Right lobe of liver (tissue), 4 donors: ENCODE data around the gene NEDD9.

Source experiments
- POLR2A ChIP-seq: fragments of 450-650 bp; IDR thresholded peaks from one replicate; pipeline ENCODE4 v1.6.1; 2017; ENCODE audit warnings: antibody characterized with exemption, mild to moderate bottlenecking
- TF ChIP-seq, protein P1 (sequence below), 4 donors: fragments of 200-600 bp in 3 of 4; fragments of 450-650 bp in 1 of 4; IDR thresholded peaks; one replicate each; pipeline versions ENCODE4 v1.5.1 to v1.8.0; 2016 to 2022; ENCODE audit warnings: antibody characterized with exemption in 4 of 4, mild to moderate bottlenecking in 2 of 4
- donor health status: DM: no; HTN: no; CAD: no.
- donor health status: DM: no; HTN: no; CAD: no.
- donor health status: DM: no; HTN: yes; CAD: no.

DNA sequence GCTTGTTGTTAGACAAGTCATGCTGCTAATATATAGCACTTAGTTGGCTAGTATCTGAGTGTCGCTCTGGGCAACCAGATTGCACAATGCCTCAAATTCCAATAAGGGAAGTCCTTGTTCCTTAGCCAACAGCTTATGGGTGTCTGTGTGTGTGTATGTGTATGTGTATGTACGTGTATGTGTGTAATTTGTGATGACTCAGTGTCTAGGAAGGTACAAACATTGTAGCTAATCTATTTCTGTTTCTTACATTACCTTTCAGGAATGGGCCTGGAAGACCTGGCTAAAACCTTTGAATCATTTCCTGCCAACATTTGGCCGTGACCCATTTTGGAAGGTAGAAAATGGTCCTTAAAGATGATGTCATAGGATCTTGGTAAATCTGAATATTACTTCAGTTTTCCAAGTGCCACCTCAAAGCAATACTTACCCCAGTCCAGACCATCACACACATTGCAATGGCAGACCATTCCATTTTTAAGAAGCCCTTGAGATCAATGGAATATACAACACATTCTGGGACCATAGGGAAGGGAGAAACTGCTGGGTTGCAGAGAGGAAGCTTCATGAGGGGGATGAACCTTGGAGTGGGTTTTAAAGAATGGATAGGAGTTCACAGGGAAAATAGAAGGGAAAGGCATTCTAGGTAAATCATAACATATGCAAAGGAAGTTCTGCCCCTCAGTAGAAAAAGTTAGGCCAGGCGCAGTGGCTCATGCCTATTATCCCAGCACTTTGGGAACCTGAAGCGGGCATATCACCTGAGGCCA lies 25.1 kb downstream of the NEDD9 start:
- TF ChIP-seq, protein P1, sequence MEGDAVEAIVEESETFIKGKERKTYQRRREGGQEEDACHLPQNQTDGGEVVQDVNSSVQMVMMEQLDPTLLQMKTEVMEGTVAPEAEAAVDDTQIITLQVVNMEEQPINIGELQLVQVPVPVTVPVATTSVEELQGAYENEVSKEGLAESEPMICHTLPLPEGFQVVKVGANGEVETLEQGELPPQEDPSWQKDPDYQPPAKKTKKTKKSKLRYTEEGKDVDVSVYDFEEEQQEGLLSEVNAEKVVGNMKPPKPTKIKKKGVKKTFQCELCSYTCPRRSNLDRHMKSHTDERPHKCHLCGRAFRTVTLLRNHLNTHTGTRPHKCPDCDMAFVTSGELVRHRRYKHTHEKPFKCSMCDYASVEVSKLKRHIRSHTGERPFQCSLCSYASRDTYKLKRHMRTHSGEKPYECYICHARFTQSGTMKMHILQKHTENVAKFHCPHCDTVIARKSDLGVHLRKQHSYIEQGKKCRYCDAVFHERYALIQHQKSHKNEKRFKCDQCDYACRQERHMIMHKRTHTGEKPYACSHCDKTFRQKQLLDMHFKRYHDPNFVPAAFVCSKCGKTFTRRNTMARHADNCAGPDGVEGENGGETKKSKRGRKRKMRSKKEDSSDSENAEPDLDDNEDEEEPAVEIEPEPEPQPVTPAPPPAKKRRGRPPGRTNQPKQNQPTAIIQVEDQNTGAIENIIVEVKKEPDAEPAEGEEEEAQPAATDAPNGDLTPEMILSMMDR (IDR thresholded peaks at IDR 0.05) = no peak
- TF ChIP-seq POLR2A = no peak
